Smooth muscle cell of the coronary artery (primary cell): ENCODE results near the gene OR2T6. TPM values are rescaled to one million over a fixed set of nuclear protein-coding genes. Genes with fewer than 3 reads are reported as not detected.

Experiments used
- total RNA-seq: library from RNA; depleted of rRNA; stranded (reverse); fragments of >200 nt; gene quantifications from 2 replicates; pipeline ENCODE4 v1.2.3, GENCODE V29; 2014; ENCODE audit warnings: low replicate concordance

OR2T6 gene
- not detected in 2 replicates for total RNA-seq

GRCh38 chr1:248375446-248375845 is at the start of gene OR2T6:
TSS of gene OR2T6 (plus strand) at chr1:248375746. CDS start at chr1:248387609, 11,863 bp downstream.

DNA sequence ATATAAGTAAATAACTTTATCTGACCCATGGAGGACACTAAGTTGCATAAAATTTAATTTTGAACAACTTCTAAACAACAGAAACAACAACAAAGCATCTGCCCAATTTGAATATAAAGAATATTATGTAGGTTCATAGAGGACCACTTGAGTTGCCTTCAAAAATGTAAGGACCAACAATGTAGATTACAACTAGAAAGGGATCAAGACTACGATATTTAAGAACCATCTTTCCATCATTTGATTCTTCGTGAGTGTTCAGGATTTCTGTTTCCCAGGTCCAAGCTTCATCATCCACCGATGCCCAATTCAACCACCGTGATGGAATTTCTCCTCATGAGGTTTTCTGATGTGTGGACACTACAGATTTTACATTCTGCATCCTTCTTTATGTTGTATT is 27.1 kb upstream of the OR2T6 start, which contains the start of gene OR14C36:
OR14C36 (plus strand) TSS at position 301 of the 400 bp plus-strand sequence; CDS start at position 301, 0 bp downstream.

GRCh38 chr1:248361121-248361715 is 14.3 kb upstream of the OR2T6 start, which contains the start of gene OR2T4:
TSS of gene OR2T4 (plus strand) at chr1:248361665. CDS start at chr1:248361665, 0 bp downstream.

DNA sequence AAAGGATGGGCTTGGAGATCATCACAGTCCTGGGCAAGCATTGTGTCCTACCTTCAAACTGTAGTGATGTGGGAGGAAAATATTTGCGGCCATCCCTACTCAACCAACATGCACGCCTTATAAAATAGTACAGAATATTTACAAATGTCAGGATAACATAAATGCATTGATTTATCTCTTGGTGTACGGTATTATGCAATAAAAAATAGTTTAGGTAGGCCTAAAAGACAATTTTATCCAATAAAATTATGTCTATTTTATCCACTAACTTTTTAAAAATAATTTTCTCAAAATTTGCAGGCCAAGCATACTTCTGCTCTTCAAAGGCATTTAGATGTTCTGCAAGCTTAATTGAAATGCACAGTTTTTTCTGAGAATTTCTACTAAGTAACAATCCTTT is 27.2 kb downstream of the OR2T6 start, which contains the start of gene OR2T1:
OR2T1 (plus strand) TSS at position 301 of the 400 bp plus-strand sequence. CDS start 3,100 bp downstream, outside the sequence.

Other genes with a start within 250 kb of the OR2T6 start
- not detected in 2 replicates for gene OR2M5, start 230.6 kb upstream of the OR2T6 start, total RNA-seq
- not detected in 2 replicates for gene OR2M2, start 200.9 kb upstream of the OR2T6 start, total RNA-seq
- not detected in 2 replicates for gene OR2M3, start 178.5 kb upstream of the OR2T6 start, total RNA-seq
- not detected in 2 replicates for gene OR2M4, start 144.3 kb upstream of the OR2T6 start, total RNA-seq
- gene OR2T33, start 97.8 kb upstream of the OR2T6 start, total RNA-seq, result not detected in 2 replicates
- gene OR2T12, start 72.3 kb upstream of the OR2T6 start, total RNA-seq, result not detected in 2 replicates
- not detected in 2 replicates for gene OR2M7, start 51.2 kb upstream of the OR2T6 start, total RNA-seq
- not detected in 2 replicates for gene OR14C36, start 27.0 kb upstream of the OR2T6 start, total RNA-seq
- gene OR2T4, start 14.1 kb upstream of the OR2T6 start, total RNA-seq, result not detected in 2 replicates
- not detected in 2 replicates for gene OR2T1, start 27.3 kb downstream of the OR2T6 start, total RNA-seq
- not detected in 2 replicates for gene OR2T2, start 69.9 kb downstream of the OR2T6 start, total RNA-seq
- not detected in 2 replicates for gene OR2T3, start 97.6 kb downstream of the OR2T6 start, total RNA-seq
- not detected in 2 replicates for gene OR2T5, start 112.8 kb downstream of the OR2T6 start, total RNA-seq
- gene OR2G6, start 132.3 kb downstream of the OR2T6 start, total RNA-seq, result not detected in 2 replicates
- not detected in 2 replicates for gene OR2T29, start 187.0 kb downstream of the OR2T6 start, total RNA-seq
- gene OR2T34, start 199.0 kb downstream of the OR2T6 start, total RNA-seq, result not detected in 2 replicates
- gene OR2T10, start 222.0 kb downstream of the OR2T6 start, total RNA-seq, result not detected in 2 replicates